Stimulated activated CD4-positive, alpha-beta T cell treated with anti-CD3 and anti-CD28 coated beads, Interleukin-12 subunit alpha, Interleukin-12 subunit beta, amount 100 ng/mL, for 48 hours (primary cell): ENCODE results near the gene ME3.

Experiments
- DNase-seq, 3 donors: peaks; one replicate each; pipeline ENCODE4 v3.0.0-alpha.2; 2020; ENCODE audit warnings: low read depth in 2 of 3, low spot score in 1 of 3

ME3 gene

GRCh38 chr11:86589856-86590589 is 82.4 kb downstream of the ME3 start:
- no peak for DNase-seq

GRCh38 chr11:86589204-86589603 is 83.2 kb downstream of the ME3 start:
- no peak for DNase-seq

GRCh38 chr11:86588566-86589090 is 83.8 kb downstream of the ME3 start:
- no peak for DNase-seq

GRCh38 chr11:86587264-86588193 is 84.9 kb downstream of the ME3 start:
- no peak for DNase-seq

GRCh38 chr11:86586307-86586706 is 86.1 kb downstream of the ME3 start:
- DNase-seq, result no peak

- no peak for DNase-seq
These were observed 89.5 kb downstream of the ME3 start for GRCh38 chr11:86582898-86583297.

- DNase-seq, result no peak
These were observed 91.9 kb downstream of the ME3 start for GRCh38 chr11:86580535-86580934.

GRCh38 chr11:86579406-86579731 is 93.0 kb downstream of the ME3 start:
- no peak for DNase-seq

GRCh38 chr11:86578727-86579405 is 93.5 kb downstream of the ME3 start:
- DNase-seq, result no peak

- DNase-seq, result no peak
These were observed 94.5 kb downstream of the ME3 start for GRCh38 chr11:86577644-86578636.

GRCh38 chr11:86576946-86577624 is 95.3 kb downstream of the ME3 start:
- no peak for DNase-seq

GRCh38 chr11:86575927-86576326 is 96.5 kb downstream of the ME3 start:
- DNase-seq, result no peak

- no peak for DNase-seq
These were observed 97.1 kb downstream of the ME3 start for GRCh38 chr11:86575208-86575855.

- DNase-seq, result no peak
These were observed 97.8 kb downstream of the ME3 start for GRCh38 chr11:86574493-86575207.

GRCh38 chr11:86571273-86571948 is 101.0 kb downstream of the ME3 start:
- no peak for DNase-seq

GRCh38 chr11:86570451-86570850 is 102.0 kb downstream of the ME3 start:
- no peak for DNase-seq

- DNase-seq, result no peak
These were observed 102.4 kb downstream of the ME3 start for GRCh38 chr11:86570020-86570419.

- no peak for DNase-seq
These were observed 103.3 kb downstream of the ME3 start for GRCh38 chr11:86569109-86569508.
